GM19238 (cell line): ENCODE measurements around the gene ZNF471.

Experiments used
- DNase-seq: peaks from one replicate; pipeline ENCODE4 v3.0.0; 2011; ENCODE audit warnings: low spot score; ENCODE audit not compliant: insufficient read length

The ZNF471 gene

GRCh38 chr19:56573914-56574313, 66.3 kb downstream of the ZNF471 start:
- DNase-seq = no peak

GRCh38 chr19:56577719-56578602, 70.3 kb downstream of the ZNF471 start:
- DNase-seq = no peak
